Fibroblast of skin of abdomen (primary cell): ENCODE measurements around the gene KRT76. TPM values are rescaled to one million over a fixed set of nuclear protein-coding genes. Genes with fewer than 3 reads are reported as not detected.

Experiments used
- DNase-seq: peaks from one replicate; pipeline ENCODE4 v3.0.0-alpha.2; 2013
- polyA plus RNA-seq, 2 experiments: library from polyadenylated mRNA; unstranded; fragments of 120-200 nt; gene quantifications; one replicate each; pipeline ENCODE4 v1.2.1, GENCODE V29; 2013; ENCODE audit not compliant: insufficient read length in 2 of 2

The KRT76 gene
- not detected for polyA plus RNA-seq (2013, experiment 1 of 2; ENCODE audit: insufficient read length)
- not detected for polyA plus RNA-seq (2013, experiment 2 of 2; ENCODE audit: insufficient read length)

- DNase-seq: no peak
Measured at GRCh38 chr12:52776913-52777395, at the start of gene KRT76. TSS of gene KRT76 (minus strand) at chr12:52777345. CDS start at chr12:52777291, 54 bp downstream.

- no peak for DNase-seq
Measured at GRCh38 chr12:52825961-52826360, 48.8 kb upstream of the KRT76 start.

- DNase-seq: no peak
Measured at GRCh38 chr12:52824741-52825410, 47.7 kb upstream of the KRT76 start.

- DNase-seq: no peak
Measured at GRCh38 chr12:52823761-52824450, 46.8 kb upstream of the KRT76 start.

- DNase-seq: no peak
Measured at GRCh38 chr12:52822771-52823510, 45.8 kb upstream of the KRT76 start.

GRCh38 chr12:52821826-52822660 lies 44.9 kb upstream of the KRT76 start:
- no peak for DNase-seq

GRCh38 chr12:52821071-52821730 lies 44.1 kb upstream of the KRT76 start:
- no peak for DNase-seq

GRCh38 chr12:52820521-52820920 lies 43.4 kb upstream of the KRT76 start:
- DNase-seq: no peak

GRCh38 chr12:52819731-52820510 lies 42.8 kb upstream of the KRT76 start:
- DNase-seq: no peak

- DNase-seq: no peak
Measured at GRCh38 chr12:52818887-52819420, 41.8 kb upstream of the KRT76 start.

GRCh38 chr12:52818388-52818787 lies 41.2 kb upstream of the KRT76 start:
- DNase-seq: no peak

- no peak for DNase-seq
Measured at GRCh38 chr12:52817699-52818238, 40.6 kb upstream of the KRT76 start.

GRCh38 chr12:52817003-52817698 lies 40.0 kb upstream of the KRT76 start:
- DNase-seq: no peak

- DNase-seq: no peak
Measured at GRCh38 chr12:52815676-52816588, 38.8 kb upstream of the KRT76 start.

GRCh38 chr12:52815161-52815560 lies 38.0 kb upstream of the KRT76 start:
- no peak for DNase-seq

GRCh38 chr12:52814710-52815155 lies 37.6 kb upstream of the KRT76 start:
- no peak for DNase-seq

GRCh38 chr12:52813885-52814709 lies 37.0 kb upstream of the KRT76 start, which contains the start of gene KRT4:
TSS of gene KRT4 (minus strand) at chr12:52814116. CDS start at chr12:52814058, 58 bp downstream.
- peak; percentile 85 for DNase-seq
